GM21619 (cell line): Measurements from ENCODE around the gene RSKR.
"Not testable (repeated sequence)": the region's sequence is repeated elsewhere in the genome, so short reads cannot be mapped to it uniquely, and the experiment has no call there.

Source experiments
- ATAC-seq: cut with Tn5 transposase; IDR thresholded peaks from one replicate; pipeline ENCODE4 v1.9.1; 2021; ENCODE audit not compliant: unreplicated experiment

Gene RSKR, protein sequence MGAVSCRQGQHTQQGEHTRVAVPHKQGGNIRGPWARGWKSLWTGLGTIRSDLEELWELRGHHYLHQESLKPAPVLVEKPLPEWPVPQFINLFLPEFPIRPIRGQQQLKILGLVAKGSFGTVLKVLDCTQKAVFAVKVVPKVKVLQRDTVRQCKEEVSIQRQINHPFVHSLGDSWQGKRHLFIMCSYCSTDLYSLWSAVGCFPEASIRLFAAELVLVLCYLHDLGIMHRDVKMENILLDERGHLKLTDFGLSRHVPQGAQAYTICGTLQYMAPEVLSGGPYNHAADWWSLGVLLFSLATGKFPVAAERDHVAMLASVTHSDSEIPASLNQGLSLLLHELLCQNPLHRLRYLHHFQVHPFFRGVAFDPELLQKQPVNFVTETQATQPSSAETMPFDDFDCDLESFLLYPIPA

DNA sequence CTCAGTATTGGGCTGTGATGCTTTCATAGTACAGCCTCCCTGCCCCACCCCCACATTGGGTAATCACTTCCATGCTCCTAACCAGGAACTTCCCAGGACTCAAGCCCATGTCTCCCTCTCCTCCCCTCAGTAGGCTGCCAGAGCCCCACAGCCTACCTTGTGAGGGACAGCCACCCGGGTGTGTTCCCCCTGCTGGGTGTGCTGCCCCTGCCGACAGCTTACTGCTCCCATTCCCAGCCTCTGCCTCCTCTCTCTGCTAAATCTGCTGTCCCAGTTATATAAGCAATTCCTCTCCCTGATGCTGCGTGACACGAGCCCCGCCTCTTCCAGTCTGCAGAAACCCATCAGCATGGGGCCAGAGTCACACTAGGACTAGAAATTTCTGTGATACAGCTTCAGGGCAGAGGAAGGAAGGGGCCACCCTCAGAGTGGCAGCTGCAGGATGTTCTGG, at the start of gene RSKR:
Gene RSKR (minus strand): TSS at position 255 of the 451 bp plus-strand sequence. CDS start 24 bp downstream, at position 231.
- no peak for ATAC-seq

DNA sequence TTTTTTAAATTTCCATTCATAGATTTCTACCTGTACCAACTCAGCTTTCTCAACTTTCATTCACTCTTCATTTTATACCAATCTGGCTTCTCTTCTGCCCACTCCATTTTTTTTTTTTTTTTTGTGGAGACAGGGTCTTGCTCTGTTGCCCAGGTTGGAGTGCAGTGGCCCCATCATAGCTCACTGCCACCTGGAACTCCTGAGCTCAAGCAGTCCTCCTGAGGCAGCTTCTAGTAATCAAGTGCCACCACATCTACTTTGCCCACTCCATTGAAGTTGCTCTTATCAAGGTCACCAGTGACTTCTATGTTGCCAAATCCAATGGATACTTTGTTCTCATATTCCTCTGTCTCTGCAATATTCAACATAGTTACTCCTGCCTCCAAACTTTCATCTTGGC, 49.7 kb upstream of the RSKR start:
- no peak for ATAC-seq

DNA sequence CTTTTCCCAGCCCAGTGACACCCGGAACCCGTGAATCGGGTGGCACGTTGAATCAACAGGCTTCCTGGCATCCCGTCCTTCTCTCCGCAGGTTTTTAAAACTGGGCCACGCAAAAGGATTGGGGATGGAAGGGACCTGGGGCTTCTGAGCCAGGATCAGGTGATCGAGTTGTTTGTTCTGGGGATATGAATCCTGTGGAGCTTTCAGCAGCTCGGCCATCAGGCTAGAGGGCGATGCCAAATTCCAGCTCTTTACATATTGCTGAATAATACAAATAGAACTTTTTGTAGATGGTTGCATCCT, 48.5 kb upstream of the RSKR start:
- no peak for ATAC-seq

DNA sequence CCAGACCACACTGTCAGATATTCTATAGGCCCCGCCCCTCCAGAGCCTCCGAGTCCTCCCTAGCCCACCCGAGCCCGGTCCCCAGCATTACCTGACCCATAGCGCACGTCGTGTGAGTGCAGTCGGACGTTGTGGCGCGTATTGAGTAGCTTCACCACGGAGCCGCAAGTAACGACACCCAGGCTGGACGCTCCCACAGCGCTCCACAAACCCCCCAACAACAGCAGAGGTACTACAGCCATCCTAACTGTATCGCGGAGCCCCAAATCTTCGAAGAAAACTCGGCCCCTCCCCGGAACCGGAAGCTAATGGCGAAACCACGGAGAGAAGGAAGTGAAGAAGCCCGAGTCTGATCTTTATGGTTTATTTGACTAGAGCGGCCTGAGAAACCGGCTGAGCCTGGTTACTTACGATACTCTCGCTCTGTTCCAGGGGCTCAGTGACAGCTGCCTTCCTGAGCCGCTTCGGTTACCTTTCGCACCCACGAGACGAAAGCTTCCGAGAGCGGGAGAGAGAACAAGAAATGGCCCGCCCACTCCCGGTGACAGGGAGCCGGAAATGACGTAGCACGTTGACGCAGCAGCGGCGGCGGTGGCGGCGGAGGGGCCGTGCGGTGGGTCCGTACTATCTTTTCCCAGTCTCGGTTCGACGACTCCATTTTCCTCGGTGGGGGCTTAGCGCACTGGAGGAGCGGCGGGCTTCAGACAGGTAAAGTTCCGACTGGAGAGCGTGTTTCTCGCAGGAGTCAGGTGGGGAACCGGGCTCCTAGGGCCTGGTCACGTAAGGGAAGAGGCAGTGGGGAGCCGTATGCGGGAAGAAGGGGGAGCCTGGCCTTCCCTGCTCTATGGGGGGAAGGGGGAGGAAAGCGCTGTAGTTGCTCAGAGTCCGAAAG, 47.9 kb upstream of the RSKR start, which contains the start of the genes SDF2 and SUPT6H:
Gene SDF2 (minus strand): TSS at position 272 of the 892 bp plus-strand sequence. CDS start 30 bp downstream, at position 242.
Gene SUPT6H (plus strand): TSS at position 571 of the 892 bp plus-strand sequence. CDS start 11,197 bp downstream, outside the sequence.
- ATAC-seq = peak; percentile 77

DNA sequence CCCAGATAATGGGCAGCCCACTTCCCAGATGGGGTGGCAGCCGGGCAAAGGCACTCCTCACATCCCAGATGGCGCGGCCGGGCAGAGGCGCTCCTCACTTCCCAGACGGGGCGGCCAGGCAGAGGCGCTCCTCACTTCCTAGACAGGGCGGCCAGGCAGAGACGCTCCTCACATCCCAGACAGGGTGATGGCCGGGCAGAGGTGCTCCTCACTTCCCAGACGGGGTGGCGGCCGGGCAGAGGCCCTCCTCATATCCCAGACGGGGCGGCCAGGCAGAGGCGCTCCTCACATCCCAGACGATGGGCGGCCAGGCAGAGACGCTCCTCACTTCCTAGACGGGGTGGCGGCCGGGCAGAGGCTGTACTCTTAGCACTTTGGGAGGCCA, 45.5 kb upstream of the RSKR start:
- not testable (repeated sequence) for ATAC-seq

DNA sequence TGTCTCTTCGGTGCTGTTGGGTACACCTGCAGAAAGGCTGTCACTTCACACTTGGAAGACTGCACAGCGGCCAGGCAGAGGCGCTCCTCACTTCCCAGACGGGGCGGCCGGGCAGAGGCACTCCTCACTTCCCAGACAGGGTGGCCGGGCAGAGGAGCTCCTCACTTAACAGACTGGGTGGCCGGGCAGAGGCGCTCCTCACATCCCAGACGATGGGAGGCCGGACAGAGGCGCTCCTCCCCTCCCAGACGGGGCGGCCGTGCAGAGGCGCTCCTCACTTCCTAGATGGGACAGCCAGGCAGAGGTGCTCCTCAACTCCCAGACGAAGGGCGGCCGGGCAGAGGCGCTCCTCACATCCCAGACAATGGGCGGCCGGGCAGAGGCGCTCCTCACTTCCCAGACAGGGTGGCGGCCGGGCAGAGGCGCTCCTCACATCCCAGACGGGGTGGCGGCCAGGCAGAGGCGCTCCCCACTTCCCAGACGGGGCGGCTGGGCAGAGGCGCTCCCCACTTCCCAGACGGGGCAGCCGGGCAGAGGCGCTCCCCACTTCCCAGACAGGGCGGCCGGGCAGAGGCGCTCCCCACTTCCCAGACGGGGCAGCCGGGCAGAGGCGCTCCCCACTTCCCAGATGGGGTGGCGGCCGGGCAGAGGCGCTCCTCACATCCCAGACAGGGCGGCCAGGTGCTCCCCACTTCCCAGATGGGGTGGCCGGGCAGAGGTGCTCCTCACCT, 44.9 kb upstream of the RSKR start:
- ATAC-seq = not testable (repeated sequence)

DNA sequence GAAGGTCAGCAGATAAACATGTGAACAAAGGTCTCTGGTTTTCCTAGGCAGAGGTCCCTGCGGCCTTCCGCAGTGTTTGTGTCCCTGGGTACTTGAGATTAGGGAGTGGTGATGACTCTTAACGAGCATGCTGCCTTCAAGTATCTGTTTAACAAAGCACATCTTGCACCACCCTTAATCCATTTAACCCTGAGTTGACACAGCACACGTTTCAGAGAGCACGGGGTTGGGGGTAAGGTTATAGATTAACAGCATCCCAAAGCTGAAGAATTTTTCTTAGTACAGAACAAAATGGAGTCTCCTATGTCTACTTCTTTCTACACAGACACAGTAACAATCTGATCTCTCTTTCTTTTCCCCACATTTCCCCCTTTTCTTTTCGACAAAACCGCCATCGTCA, 44.4 kb upstream of the RSKR start:
- ATAC-seq = not testable (repeated sequence)

DNA sequence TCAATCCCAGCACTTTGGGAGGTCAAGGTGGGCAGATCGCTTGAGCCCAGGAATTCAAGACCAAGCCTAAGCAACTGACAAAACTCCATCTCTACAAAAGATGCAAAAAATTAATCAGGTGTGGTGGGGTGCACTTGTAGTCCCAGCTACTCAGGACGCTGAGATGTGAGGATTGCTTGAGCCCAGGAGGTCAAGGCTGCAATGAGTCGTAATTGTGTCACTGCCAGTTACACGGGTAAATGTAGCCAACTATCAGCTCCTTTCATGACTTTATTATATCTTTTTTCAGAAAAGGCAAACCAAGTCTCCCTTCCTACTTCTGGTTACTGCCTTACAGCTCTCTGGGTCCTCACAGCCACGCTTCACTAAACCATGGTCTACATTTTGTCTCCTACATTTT, 43.8 kb upstream of the RSKR start:
- no peak for ATAC-seq

DNA sequence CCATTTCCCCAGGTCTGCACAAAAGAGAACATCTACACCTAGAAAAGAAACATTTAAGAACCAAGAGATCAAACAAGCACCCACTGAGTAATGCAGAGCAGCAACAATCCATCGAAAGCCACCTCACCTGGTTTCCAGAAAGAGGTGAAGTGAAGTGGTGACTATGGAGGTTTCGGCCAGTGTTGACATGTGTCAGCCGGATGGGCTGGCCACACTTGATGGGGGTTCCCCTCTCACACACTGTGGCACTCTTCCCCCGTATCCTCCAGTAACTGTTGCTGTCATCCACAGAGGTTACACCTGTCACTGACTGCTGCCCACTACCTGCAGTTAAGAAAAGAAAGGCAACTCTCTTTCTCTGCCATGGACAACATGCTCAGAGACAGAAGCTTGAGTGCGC, 41.2 kb upstream of the RSKR start:
- no peak for ATAC-seq

DNA sequence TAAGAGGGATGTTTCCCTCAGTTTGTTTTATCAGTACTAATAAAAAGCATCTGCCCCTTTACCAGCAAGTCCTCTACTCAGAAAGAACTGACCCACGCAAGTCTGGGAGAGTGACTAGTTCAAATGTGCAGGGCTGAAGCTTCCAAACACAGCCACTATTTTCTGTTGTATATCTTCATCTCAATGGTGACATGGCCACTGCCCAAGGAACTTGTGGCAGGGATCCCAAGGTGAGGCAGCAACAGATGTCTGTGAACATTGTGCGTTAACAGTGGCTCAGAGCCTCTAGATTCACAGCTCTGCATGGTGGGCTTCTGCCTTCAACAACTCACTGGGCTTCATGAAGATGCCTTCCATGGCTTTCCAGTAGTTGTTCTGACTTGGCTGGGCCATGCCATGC, 34.7 kb upstream of the RSKR start:
- no peak for ATAC-seq

DNA sequence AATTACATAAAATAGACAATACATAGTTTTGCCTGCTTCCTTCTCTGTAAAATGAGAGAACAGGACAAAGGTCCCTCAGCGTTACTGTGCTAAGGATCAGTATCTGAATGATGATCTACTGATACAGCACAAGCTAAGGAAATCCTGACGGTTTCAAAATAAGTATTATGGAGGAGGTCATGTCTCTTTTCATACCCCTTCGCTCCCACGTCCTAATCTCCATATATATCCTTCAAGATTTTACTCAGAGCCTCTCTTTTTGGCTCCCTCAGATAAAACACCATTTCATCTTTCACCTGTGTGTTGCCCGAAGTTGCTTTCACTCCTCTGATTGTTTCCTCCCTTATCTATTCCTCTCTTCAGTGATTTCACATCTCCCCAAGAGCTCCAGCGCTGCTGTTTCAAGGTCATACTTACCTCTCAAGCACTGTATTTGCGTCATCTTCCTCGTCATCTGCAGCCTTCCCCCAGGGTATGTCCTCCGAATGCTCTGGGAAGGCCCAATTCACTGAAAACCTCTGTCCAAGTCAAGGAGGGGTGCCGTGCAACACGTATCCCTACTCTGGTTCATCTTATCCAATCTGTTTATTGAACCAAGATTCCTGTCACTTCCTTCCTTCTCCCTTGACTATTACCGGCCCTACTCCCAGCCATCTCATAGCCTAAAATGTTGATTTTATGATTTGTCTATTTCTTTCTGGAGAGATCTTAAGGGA, 32.2 kb upstream of the RSKR start:
- ATAC-seq = no peak

DNA sequence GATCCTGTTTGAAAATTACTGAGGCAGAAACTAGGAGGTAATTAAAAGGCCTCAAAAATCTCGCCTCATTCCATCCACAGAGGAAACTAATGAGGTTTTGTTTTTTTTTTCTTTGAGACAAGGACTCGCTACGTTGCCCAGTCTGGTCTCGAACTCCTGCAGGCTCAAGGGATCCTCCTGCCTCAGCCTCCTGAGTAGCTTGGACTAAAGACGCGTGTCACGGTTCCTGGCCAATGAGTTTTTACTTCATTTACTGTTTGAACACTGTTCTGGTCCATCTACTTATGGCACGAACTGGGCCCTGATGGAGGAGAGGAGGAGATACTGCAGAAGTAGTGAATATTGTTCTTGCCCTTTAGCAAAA, 31.6 kb upstream of the RSKR start:
- ATAC-seq = no peak

DNA sequence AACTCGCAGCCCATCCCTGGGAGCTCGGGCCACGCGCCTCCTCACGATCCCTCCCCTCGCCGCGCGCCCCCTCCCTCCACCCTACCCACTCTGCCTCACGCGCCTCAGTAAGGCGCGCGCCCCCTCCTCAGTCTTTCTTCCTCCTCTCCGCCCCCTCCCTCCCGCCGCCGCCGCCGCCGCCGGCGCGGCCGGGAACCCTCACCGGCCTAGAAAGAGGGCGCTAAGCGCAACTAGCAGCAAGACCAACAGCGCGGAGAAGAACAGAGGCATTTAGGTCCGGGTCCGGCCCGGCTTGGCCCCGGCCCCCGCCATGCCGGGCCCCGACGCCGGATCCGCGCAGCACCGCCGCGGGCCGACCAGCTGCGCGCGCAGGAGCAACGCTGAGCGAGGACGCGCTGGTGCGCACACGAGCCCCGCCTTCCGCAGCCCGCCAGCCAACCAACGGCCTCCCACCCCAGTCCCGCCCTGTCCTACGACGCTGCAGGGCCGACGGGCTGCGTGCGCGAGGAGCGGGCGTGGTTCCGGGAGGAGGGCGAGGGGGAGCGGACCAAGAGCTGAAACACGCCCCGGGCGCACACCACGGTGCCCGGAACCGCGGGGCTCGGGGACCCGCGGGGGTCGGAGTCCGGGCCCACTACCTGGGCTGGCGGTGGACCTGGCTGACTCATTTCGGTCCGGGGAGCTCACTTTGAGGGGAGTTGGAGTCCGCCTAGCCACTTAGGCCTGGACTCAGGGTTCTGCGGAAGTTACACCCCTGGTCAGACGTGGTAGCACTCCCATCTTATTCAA, 31.0 kb upstream of the RSKR start, which contains the start of gene BLTP2:
Gene BLTP2 (minus strand): TSS at position 372 of the 789 bp plus-strand sequence. CDS start 102 bp downstream, at position 270.
- ATAC-seq = peak; percentile 81

DNA sequence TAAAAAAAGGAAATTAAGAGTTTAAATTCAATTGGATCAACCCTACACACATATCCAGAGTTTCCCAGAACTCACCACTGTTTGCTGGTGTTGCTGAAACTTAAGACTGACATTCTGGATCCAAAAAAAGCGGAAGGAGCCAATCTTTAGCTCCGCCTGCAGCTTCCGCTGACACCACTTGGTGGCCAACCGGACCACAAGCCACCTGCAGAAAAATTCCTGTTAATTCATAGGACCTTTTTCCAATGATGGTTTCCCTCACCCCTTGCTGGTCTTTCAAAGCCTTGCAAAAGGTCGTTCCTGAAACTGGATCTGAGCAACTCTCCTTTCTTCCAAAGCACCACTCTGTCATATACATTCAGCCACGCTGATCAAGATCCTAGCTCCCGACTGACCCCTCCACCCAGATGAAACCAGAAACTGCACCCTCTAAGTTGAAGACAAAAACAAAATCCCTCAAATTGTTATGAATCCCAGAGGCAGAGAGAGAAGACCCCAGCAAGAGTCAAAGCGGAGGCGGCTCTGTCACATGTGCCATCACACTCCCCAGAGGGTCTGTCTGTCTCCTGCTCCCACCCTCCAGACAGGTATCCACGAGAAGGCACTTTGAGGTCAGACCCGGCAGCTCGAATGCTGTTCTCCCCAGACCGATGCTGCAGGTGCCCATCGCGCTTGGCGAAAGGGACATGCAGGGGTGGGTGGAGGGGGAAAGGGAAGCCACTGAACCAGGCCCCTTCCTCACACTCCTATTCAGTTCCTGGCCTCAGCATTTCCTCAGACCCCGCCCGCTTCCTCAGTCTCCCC, 30.2 kb upstream of the RSKR start:
- peak; percentile 3 for ATAC-seq

DNA sequence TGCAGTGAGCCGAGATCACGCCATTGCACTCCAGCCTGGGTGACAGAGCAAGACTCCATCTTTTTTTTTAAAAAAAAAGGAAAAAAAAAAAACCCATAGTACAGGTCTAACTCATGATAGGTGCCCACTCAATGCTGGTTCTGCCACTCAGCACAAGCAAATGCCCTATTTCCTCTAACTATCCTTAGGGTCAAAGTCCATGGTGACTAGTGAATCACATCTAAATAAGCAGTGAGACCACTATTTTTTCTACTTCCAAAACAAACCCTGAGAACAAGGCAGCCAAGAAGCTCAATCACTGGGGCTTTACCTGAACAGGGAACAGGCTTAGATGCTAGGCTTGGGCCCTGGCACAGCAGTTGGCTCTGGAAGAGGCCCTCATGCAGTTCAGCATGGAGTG, 27.6 kb upstream of the RSKR start:
- ATAC-seq = no peak

DNA sequence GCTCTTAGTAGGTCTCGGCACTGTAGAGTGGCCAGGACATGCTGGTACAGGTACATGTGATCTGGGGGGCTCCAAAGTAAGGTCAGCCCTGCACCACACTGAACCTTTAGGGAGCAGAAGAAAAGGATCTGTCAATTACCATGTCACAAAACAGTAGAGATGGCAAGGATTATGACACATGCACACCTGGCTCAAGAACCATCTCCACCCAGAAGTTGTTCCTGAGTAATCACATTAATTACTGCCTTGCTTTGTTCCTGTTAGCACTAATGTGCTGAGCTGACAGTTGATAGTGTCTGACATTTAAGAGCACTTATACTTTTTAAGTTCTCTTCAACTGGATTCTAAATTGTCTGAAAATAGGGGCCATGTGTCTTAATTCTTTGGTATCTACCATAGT, 21.5 kb upstream of the RSKR start:
- no peak for ATAC-seq

DNA sequence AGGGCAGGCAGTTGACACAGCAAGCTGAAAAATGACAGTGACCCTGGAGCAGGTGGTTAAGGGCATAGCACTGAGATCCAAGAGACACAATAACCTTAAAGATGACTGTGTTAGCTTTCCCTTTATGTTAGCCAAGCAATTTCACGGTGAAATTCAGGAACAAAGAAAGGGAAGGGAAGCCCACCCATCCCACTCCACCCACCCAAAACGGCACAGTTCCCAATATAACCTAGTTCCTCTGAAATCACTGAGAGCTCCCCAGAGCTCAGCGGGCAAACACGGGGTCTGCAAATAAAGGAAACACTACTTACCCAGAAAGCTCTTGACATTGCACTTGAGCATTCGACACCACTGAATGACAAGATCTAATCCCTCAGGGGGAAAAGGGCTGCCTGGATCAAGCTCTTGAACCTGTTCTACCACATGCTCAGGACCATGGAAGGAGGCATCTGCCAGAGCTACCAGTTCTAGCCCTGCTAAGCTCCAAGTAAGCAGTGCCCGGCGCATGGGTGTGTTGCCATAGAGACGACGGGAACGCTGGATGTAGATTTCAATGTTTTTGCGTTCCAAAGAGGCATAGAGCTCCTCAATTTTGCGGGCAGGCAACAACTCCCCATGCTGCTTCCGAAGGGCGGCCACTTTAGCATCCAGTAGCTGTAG, 20.4 kb upstream of the RSKR start:
- no peak for ATAC-seq

DNA sequence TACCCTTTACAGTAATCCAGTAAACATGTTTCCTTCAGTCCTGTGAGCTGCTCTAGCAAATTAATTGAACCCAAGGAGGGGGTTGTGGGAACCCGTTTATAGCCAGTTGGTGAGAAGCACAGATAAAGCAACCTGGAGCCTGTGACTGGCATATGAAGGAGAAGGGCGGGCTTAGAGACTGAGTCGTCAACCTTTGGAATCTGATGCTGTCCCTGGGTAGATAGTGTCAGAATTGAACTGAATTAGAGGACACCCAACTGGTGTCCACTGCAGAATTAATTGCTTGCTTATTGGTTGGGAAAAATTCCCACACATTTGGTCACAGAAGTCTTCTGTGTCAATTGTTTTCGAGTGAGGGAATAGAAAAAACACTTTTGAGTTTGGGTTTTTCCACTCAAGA, 12.8 kb upstream of the RSKR start:
- ATAC-seq = no peak
